HG03064 (cell line): Measurements from ENCODE around the gene CYP20A1.

Source experiments
- ATAC-seq: cut with Tn5 transposase; IDR thresholded peaks from one replicate; pipeline ENCODE4 v1.9.1; 2021; ENCODE audit warnings: low read depth; ENCODE audit not compliant: unreplicated experiment

CYP20A1 gene

GRCh38 chr2:203352604-203353255 lies 113.9 kb downstream of the CYP20A1 start:
- ATAC-seq: no peak

DNA sequence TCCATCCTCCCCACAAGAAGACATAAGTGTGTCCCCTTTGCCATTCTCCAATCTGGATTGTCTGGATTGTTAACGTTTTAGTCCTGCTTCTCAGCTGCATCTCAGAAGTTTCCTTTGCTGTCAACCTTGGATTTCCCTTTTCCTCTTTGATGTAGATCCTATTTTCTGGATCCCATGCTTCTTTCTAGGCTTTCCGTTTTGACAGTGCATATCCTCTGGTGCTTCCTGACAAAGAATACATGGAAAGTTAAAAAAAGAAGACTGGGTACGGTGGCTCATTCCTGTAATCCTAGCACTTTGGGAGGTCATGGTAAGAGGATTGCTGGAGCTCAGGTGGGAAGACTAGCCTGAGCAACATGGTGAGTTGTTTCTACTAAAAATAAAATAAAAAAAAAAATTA lies 116.1 kb downstream of the CYP20A1 start:
- ATAC-seq: no peak
